ENCODE data around the gene FBXW8. TPM values are rescaled to one million over a fixed set of nuclear protein-coding genes. Genes with fewer than 3 reads are reported as not detected.

FBXW8 gene
- total RNA-seq, 4 donors from 2014 or later, result 4.2 to 5.6 (median 4.7) TPM

- Histone ChIP-seq H3K4me1 (no peaks in the 10 kb centered on the region), H3K36me3 (peaks cover 0 to 14% of the 10 kb centered on the region in 2 donors), H3K4me3 (no peak overlapping the region), H3K27me3 (no peaks in the 10 kb centered on the region), H3K9me3 (no peaks in the 10 kb centered on the region), H3K27ac (no peak overlapping the region)
- no peak for TF ChIP-seq POLR2A (IDR thresholded peaks at IDR 0.05)
- TF ChIP-seq CTCF (IDR thresholded peaks at IDR 0.05 in 4 of 5, conservative IDR thresholded peaks at IDR 0.05 in 1 of 5), result no peak
- intact Hi-C loops (cut with DNase I; ENCODE audit: low total_unique reads), result no loop called here
- DNase-seq, result no peak
- in situ Hi-C loops (cut with MboI; ENCODE audit: low sequenced_read_pairs in 4 of 4), result no loop called here
- ATAC-seq, result no peak
Observed at GRCh38 chr12:117005417-117006046, 94.8 kb downstream of the FBXW8 start.

- Histone ChIP-seq H3K4me1 (no peaks in the 10 kb centered on the region), H3K4me3 (no peak overlapping the region), H3K9me3 (no peaks in the 10 kb centered on the region), H3K27me3 (no peaks in the 10 kb centered on the region), H3K36me3 (peaks cover 0 to 16% of the 10 kb centered on the region in 2 donors), H3K27ac (no peak overlapping the region)
- ATAC-seq, result no peak
- no peak for DNase-seq
- in situ Hi-C loops (cut with MboI; ENCODE audit: low sequenced_read_pairs in 4 of 4), result no loop called here
- intact Hi-C loops (cut with DNase I; ENCODE audit: low total_unique reads), result no loop called here
- no peak for TF ChIP-seq POLR2A (IDR thresholded peaks at IDR 0.05)
Observed at GRCh38 chr12:117006333-117006732, 95.6 kb downstream of the FBXW8 start.

GRCh38 chr12:117007577-117007976 is 96.8 kb downstream of the FBXW8 start:
- intact Hi-C loops (cut with DNase I; ENCODE audit: low total_unique reads), result no loop called here

DNA sequence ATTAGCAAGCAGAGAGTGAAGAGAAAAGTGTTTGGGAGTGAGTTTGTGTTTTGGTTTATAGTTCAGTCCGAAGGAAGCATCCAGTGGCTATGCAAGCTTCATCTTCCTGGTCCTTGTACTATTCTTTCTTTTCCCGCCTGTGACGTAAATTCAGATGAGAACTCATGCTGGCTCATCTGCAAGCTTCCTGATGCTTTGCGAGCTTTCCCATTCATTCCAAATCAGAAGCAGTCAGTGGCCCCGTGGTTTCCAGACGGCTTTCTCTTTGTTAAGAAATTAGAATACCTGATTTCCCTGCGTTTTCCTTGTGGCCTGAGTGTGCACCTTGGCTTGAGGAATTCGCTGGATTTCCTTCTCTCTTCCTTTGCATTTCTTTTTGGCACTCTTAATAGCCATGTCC is 99.0 kb downstream of the FBXW8 start:
- TF ChIP-seq POLR2A (IDR thresholded peaks at IDR 0.05) (no peak), CTCF (IDR thresholded peaks at IDR 0.05 in 4 of 5, conservative IDR thresholded peaks at IDR 0.05 in 1 of 5) (no peak)
- in situ Hi-C loops (cut with MboI; ENCODE audit: low sequenced_read_pairs in 4 of 4) (no loop called here), intact Hi-C loops (cut with DNase I; ENCODE audit: low total_unique reads) (no loop called here)

More at GRCh38 chr12:117007577-117007976, 96.8 kb downstream of the FBXW8 start:
- no peaks in the 10 kb centered on the region for H3K27me3 ChIP-seq
- no peak overlapping the region for H3K27ac ChIP-seq
- H3K4me1 ChIP-seq, result no peaks in the 10 kb centered on the region
- DNase-seq (no peak), ATAC-seq (no peak)
- H3K36me3 ChIP-seq, result peaks cover 0 to 29% of the 10 kb centered on the region in 2 donors
- no peaks in the 10 kb centered on the region for H3K9me3 ChIP-seq
- in situ Hi-C loops (cut with MboI; ENCODE audit: low sequenced_read_pairs in 4 of 4), result no loop called here
- no peak overlapping the region for H3K4me3 ChIP-seq
- TF ChIP-seq POLR2A (IDR thresholded peaks at IDR 0.05) (no peak), CTCF (IDR thresholded peaks at IDR 0.05 in 4 of 5, conservative IDR thresholded peaks at IDR 0.05 in 1 of 5) (no peak)

GRCh38 chr12:117010693-117011451 is 100.1 kb downstream of the FBXW8 start:
- intact Hi-C loops (cut with DNase I; ENCODE audit: low total_unique reads) (no loop called here), in situ Hi-C loops (cut with MboI; ENCODE audit: low sequenced_read_pairs in 4 of 4) (no loop called here)
- H3K4me1 ChIP-seq, result no peaks in the 10 kb centered on the region
- H3K9me3 ChIP-seq, result no peaks in the 10 kb centered on the region
- H3K4me3 ChIP-seq, result no peak overlapping the region
- DNase-seq (no peak), ATAC-seq (no peak)
- peaks cover 0 to 43% of the 10 kb centered on the region in 2 donors for H3K36me3 ChIP-seq
- no peaks in the 10 kb centered on the region for H3K27me3 ChIP-seq
- TF ChIP-seq CTCF (IDR thresholded peaks at IDR 0.05 in 4 of 5, conservative IDR thresholded peaks at IDR 0.05 in 1 of 5) (no peak), POLR2A (IDR thresholded peaks at IDR 0.05) (no peak)
- no peak overlapping the region for H3K27ac ChIP-seq

More for the DNA sequence above, 99.0 kb downstream of the FBXW8 start:
- DNase-seq, result no peak
- H3K27me3 ChIP-seq, result no peaks in the 10 kb centered on the region
- no peaks in the 10 kb centered on the region for H3K9me3 ChIP-seq
- H3K4me3 ChIP-seq, result no peak overlapping the region
- H3K36me3 ChIP-seq, result peaks cover 0 to 38% of the 10 kb centered on the region in 2 donors
- no peak overlapping the region for H3K27ac ChIP-seq
- no peaks in the 10 kb centered on the region for H3K4me1 ChIP-seq
- no peak for ATAC-seq
